ENCODE measurements around the gene GNLY. TPM values are rescaled to one million over a fixed set of nuclear protein-coding genes. Genes with fewer than 3 reads are reported as not detected.

GNLY gene
- total and polyA plus RNA-seq, 2 of the 4 experiments (the other 2 are of a cell fraction) = not detected

GRCh38 chr2:85652056-85652455 is 42.1 kb upstream of the GNLY start:
- no peak overlapping the region; the same call in 1 of the 2 replicates for H3K4me2 ChIP-seq (ENCODE audit: low read depth, low read length)
- DNase-seq = no peak
- H4K8ac ChIP-seq (ENCODE audit: low read depth in 2 of 2, low read length in 2 of 2) = peak overlapping the region; percentile 11 to 19; a peak in 1 of 4 replicates
- intact Hi-C loops (cut with micrococcal nuclease) (no loop called here), in situ Hi-C loops (cut with MboI; ENCODE audit: low sequenced_read_pairs) (no loop called here), dilution Hi-C loops (cut with HindIII; ENCODE audit: low sequenced_read_pairs, unreplicated experiment) (no loop called here)
- TF ChIP-seq CTCF (conservative IDR thresholded peaks at IDR 0.05; ENCODE audit: low read depth, low read length) = no peak
- no peak for TF ChIP-seq MAZ (IDR thresholded peaks at IDR 0.05; ENCODE audit: borderline replicate concordance, low read depth, low read length)
- TF ChIP-seq CEBPB (IDR thresholded peaks at IDR 0.05; ENCODE audit: low read depth, low read length) = no peak
- TF ChIP-seq POLR2A (IDR thresholded peaks at IDR 0.05; ENCODE audit: low read depth, low read length) = no peak
- TF ChIP-seq RFX5 (IDR thresholded peaks at IDR 0.05; ENCODE audit: low read depth, low read length) = no peak
- TF ChIP-seq BHLHE40 (IDR thresholded peaks at IDR 0.05; ENCODE audit: low read depth, low read length) = no peak
- TF ChIP-seq SMC3 (IDR thresholded peaks at IDR 0.05; ENCODE audit: low read depth, low read length) = no peak
- TF ChIP-seq RAD21 (IDR thresholded peaks at IDR 0.05; ENCODE audit: low read length) = no peak
- no peak for TF ChIP-seq ELK1 (IDR thresholded peaks at IDR 0.05; ENCODE audit: borderline replicate concordance, low read depth, low read length)
- TF ChIP-seq CHD1 (IDR thresholded peaks at IDR 0.05; ENCODE audit: low read depth, low read length) = no peak
- TF ChIP-seq MXI1 (IDR thresholded peaks at IDR 0.05; ENCODE audit: borderline replicate concordance, low read depth, low read length) = no peak
- no peak for TF ChIP-seq RCOR1 (IDR thresholded peaks at IDR 0.05; ENCODE audit: insufficient replicate concordance, low read length)
- TF ChIP-seq NFE2L2 (IDR thresholded peaks at IDR 0.05; ENCODE audit: low read depth, low read length) = no peak
- no peak for TF ChIP-seq MAFK (IDR thresholded peaks at IDR 0.05; ENCODE audit: low read depth, low read length)
- TF ChIP-seq USF2 (IDR thresholded peaks at IDR 0.05; ENCODE audit: low read depth, low read length) = no peak
- no peak for TF ChIP-seq FOS (IDR thresholded peaks at IDR 0.05; ENCODE audit: low read depth, low read length)
- POLR2A ChIA-PET (ENCODE audit: unreplicated experiment) = no interaction called here
- CTCF ChIA-PET = no interaction called here
- no peak overlapping the region for H2AK9ac ChIP-seq (replicated peaks; ENCODE audit: low read depth, low read length, poor library complexity)
- H4K20me1 ChIP-seq (ENCODE audit: insufficient read depth, low read length) = peaks cover 14% of the 10 kb centered on the region
- 0 out of 2 replicates have a peak overlapping the region, but pooled peaks have one; percentile 18 for H3K14ac ChIP-seq (replicated peaks; ENCODE audit: low read depth, low read length)
- H4K91ac ChIP-seq (ENCODE audit: insufficient read depth, low read depth, low read length) = 0 out of 2 replicates have a peak overlapping the region, but pooled peaks have one; percentile 35
- no peak overlapping the region for H3K56ac ChIP-seq (ENCODE audit: extremely low read depth, insufficient read depth, low read length)
- peak overlapping the region; percentile 83 for H2BK5ac ChIP-seq (ENCODE audit: low read depth, low read length, poor library complexity, severe bottlenecking)
- H4K5ac ChIP-seq (ENCODE audit: low read depth, low read length) = peak overlapping the region; percentile 10; the same call in 1 of the 2 replicates
- H2AK5ac ChIP-seq (ENCODE audit: low read depth, low read length) = peak overlapping the region; percentile 59
- peaks cover 8 to 19% of the 10 kb centered on the region in 2 experiments; a peak in 3 of 4 replicates for H3K79me1 ChIP-seq (ENCODE audit: low read depth in 1 of 2, low read length in 2 of 2)
- ATAC-seq (ENCODE audit: low read depth) = no peak
- H2BK15ac ChIP-seq (ENCODE audit: low read depth, low read length) = peak overlapping the region; percentile 35; the same call in 1 of the 3 replicates
- H3K4me1 ChIP-seq (ENCODE audit: control insufficient read depth, insufficient read depth, low read length) = peaks cover 34% of the 10 kb centered on the region
- peak overlapping the region; percentile 71 for H3K27ac ChIP-seq (ENCODE audit: insufficient read depth, low read length)
- peak overlapping the region; percentile 40; the same call in 1 of the 2 replicates for H2BK20ac ChIP-seq (ENCODE audit: low read depth, low read length)
- no peak overlapping the region for H3K9ac ChIP-seq (ENCODE audit: low read depth, low read length)
- H2BK120ac ChIP-seq (ENCODE audit: low read depth, low read length) = peak overlapping the region; percentile 22
- no peak overlapping the region for H2AFZ ChIP-seq (replicated peaks; ENCODE audit: low read length, poor library complexity)
- H3K4me3 ChIP-seq (ENCODE audit: insufficient read depth, low read depth, low read length) = no peak overlapping the region
- H3K36me3 ChIP-seq (ENCODE audit: control insufficient read depth, insufficient read depth, low read length) = peaks cover 29% of the 10 kb centered on the region
- H3K18ac ChIP-seq (ENCODE audit: low read depth, low read length) = peak overlapping the region; percentile 16
- H3K4ac ChIP-seq (ENCODE audit: low read depth, low read length) = peak overlapping the region; percentile 59; the same call in 1 of the 2 replicates
- H3K9me1 ChIP-seq (ENCODE audit: insufficient read depth, low read length) = peaks cover 28% of the 10 kb centered on the region
- no CpG with 5 or more reads among the region's 2 CpGs for WGBS, 2 experiments (ENCODE audit: extremely low coverage in 2 of 2, insufficient read length in 1 of 2)
- no TSS peak for BruUV-seq (replicated peaks)
- no peaks in the 10 kb centered on the region for H3K9me3 ChIP-seq (ENCODE audit: control insufficient read depth, insufficient read depth, low read length)
- H3K27me3 ChIP-seq (ENCODE audit: control insufficient read depth, insufficient read depth, low read length) = no peaks in the 10 kb centered on the region
- peak overlapping the region; percentile 3; the same call in 1 of the 2 replicates for H3K23ac ChIP-seq (ENCODE audit: low read depth, low read length)

Data from IMR-90 (cell line).